UCSD-AML1 (cell line): ENCODE data around the gene ERAP2.

Experiments used
- DNase-seq: peaks from one replicate; lab custom pipeline; 2025; ENCODE audit not compliant: unreplicated experiment; lab: John Stamatoyannopoulos, UW

Gene ERAP2

GRCh38 chr5:96931605-96932004 lies 55.3 kb downstream of the ERAP2 start:
- DNase-seq: no peak

GRCh38 chr5:96932026-96932425 lies 55.7 kb downstream of the ERAP2 start:
- no peak for DNase-seq

- no peak for DNase-seq
Observed at GRCh38 chr5:96933764-96934707, 57.7 kb downstream of the ERAP2 start.

DNA sequence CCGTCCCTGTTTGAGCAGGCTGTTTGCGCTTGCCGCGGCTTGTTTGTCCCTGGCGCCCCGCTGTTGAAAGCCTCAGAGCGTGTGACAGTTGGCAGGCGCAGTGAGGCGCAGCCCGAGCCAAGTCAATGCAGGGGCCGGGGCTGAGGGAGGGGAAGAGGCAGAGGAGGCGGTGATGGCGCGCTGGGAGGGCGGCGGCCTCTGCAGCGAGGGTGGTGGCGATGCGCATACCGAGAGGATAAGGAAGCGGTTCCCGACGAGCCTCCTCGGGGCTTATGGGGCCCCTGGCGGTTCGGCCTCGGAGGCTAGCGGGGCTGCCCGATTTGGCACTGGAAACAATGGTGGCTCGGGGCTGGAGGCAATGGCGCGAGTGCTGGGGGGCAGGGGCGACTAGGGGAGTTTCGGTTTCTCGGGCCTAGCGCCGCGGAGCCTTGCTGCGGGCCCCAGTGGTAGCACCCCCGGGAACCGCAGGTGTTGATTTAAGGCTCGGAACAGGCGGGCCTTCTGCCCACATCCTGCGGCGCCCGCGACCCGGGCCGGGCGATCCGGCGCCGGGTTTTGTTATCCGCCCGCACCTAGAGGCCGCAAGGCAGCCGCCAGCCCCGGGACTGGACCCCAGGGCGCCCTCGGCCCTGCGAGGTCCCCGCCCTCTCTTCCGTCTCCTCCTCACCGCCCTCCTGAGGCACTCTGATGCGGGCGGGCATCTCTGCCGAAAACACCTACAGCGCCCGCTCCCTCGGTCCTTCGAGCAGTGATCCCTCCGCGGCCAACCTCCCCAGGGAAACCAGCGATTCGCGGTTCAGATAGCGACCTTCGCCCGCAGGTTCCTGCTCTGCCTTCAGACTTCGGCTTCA lies 58.6 kb downstream of the ERAP2 start:
- DNase-seq: peak; percentile 97

- DNase-seq: peak; percentile 97
Observed at GRCh38 chr5:96935559-96936430, 59.5 kb downstream of the ERAP2 start, which contains the start of gene LNPEP. TSS of gene LNPEP (plus strand) at chr5:96936080. CDS start at chr5:96936156, 76 bp downstream.

- DNase-seq: peak; percentile 57
Observed at GRCh38 chr5:96936431-96937320, 60.4 kb downstream of the ERAP2 start.

DNA sequence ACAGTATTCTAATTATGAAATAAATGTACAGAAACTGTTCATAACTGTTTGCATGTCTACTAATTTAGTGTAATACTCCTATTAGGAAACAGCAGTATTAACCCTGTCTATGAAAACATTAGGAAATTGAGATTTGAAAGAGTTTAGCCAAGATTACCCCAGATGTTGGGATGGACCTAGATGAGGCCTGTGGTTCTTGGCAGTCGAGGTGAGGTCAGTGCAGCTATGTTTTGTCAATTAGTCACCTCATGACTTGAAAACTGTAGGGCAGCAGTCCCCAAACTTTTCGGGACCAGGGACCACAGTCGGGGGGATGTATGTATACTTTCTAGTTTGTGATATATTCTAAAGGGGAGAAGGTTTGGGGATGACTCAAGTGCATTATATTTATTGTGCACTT lies 64.3 kb downstream of the ERAP2 start:
- DNase-seq: no peak

- DNase-seq: no peak
Observed at GRCh38 chr5:96941140-96941539, 64.8 kb downstream of the ERAP2 start.

DNA sequence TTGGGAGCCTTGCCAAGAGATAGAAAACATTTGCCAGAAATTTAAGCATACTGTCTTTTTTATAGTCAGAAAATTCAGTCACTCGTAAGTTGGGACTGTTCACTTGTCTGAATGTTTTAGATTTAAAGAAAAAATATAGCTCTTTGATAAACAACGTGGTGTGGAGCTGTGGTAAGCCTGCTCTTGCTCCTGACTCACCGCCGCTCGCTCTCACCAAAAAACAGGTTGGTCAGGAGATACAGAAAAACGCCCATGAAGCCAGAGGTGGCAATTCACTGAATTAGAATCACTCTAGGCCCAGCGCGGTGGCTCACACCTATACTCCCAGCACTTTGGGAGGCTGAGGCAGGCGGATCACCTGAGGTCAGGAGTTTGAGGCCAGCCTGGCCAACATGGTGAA lies 65.8 kb downstream of the ERAP2 start:
- no peak for DNase-seq

DNA sequence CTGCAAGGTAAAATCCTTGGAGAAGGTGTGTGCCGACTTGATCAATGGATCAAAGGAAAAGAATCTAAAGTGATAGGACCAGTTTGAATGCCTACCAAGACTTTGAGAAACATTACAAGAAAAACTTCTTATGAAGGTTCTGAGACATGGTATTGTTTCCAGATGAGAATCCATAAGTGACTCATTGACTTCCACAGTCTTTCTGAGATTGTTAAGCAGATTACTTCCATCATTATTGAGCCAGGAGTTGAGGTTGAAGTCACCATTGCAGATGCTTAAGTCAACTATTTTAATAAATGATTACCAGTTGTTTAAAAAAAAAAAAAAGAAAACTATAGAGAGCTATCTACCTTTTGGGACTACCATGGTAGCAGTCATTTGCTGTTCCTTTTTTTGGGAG lies 66.6 kb downstream of the ERAP2 start:
- DNase-seq: no peak

- DNase-seq: no peak
Observed at GRCh38 chr5:96943799-96944198, 67.5 kb downstream of the ERAP2 start.

DNA sequence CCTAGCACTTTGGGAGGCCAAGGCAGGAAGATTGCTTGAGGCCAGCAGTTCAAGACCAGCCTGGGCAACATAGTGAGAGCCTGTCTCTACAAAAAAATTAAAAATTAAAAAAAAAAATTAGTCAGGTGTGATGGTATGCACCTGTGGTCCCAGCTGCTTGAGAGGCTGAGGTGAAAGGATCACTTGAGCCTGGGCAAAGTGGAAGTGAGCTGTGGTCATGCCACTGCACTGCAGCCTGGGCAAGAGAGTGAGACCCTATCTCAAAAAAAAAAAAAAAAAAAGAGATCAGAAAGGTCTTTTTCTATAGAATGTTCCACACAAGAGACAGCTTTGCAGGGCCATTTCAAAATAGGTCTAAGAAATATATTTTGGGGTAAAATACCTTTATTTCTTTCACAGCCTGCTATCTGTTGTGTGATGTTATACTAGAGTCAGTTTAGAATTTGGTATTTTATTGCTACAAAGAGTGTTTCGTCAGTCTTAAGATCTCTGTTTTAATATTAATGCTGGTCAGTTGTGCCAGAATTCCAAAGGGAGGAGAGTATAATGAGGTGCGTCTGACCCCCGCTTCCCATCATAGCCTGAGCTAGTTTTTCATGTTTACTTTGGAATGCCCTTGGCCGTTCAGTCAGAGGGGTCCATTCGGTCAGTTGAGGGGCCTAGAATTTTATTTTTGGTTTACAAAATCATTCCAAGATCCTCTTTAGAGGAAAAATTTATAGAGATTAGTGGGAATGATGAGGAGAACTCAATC lies 69.0 kb downstream of the ERAP2 start:
- no peak for DNase-seq

DNA sequence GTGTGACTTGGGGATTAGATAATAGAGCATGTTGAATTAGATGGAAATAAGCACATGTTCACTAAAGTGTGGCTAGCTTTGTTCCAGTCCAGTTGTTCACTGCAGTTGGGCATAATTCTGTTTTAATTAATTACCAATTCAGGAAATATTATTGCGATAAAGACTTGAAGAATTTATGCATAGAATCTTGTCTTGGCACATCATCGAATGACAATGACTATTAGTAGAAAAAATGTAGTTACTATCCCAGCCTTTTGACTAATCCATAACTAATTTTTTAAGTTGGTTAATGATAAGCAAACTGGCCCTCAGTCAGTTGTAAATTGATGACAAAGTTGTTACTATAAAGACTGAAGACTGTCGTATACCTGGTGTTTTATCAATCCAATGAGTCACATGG lies 70.1 kb downstream of the ERAP2 start:
- no peak for DNase-seq

- no peak for DNase-seq
Observed at GRCh38 chr5:96952118-96952750, 75.9 kb downstream of the ERAP2 start.

DNA sequence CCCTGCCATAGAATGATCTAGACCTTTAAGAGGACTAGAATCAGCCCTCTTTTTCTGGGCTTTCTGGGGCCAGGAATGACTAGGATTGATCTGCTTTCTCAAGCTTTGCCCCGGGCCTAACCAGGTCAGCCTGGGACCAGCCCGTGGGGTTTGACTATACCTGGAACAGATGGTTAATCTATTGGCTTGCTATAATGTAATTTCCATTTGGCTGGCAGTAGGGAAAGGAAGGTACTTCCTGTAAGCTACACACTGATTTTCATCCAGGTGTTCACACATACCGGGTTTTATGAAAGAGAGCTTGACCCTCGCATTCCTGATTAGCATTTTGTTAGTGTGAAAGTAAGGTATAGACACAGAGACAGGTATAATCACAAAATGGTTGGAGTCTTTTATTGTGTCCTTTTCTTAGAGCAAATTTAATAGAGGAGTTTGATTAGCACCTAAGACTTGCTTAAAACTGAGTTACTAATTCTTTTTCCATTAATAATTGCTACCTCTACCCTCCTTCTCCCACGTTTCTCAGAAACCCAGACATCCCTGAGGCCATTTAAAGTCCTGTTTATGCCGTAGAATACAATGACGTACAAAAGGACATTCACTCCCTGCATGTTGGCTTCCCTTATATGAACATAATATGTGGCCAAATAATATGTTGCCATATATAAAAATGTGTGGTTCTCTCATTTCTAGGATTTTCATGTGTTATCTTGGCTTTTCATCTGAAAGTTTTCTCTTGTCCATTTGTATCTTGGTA lies 76.9 kb downstream of the ERAP2 start:
- DNase-seq: no peak

GRCh38 chr5:96957254-96958049 lies 81.2 kb downstream of the ERAP2 start:
- no peak for DNase-seq

GRCh38 chr5:96958977-96959376 lies 82.7 kb downstream of the ERAP2 start:
- no peak for DNase-seq
